Caco-2 (cell line): ENCODE measurements around the gene ING1. TPM values are rescaled to one million over a fixed set of nuclear protein-coding genes. Genes with fewer than 3 reads are reported as not detected.

Source experiments
- BruUV-seq: library from RNA; stranded (reverse); fragments of 400-500 nt; replicated peaks from 2 replicates; lab custom pipeline; 2021; lab: Mats Ljungman, UMichigan
- CTCF ChIA-PET: fragments of 300-600 bp; sonication (Branson Sonifier 250); formaldehyde crosslinking; loops from one replicate; lab custom pipeline; 2022; ENCODE audit warnings: antibody characterized with exemption; lab: Charles Lee
- POLR2A ChIA-PET: fragments of 300-600 bp; sonication (Branson Sonifier 250); formaldehyde crosslinking; loops from one replicate; lab custom pipeline; 2022; ENCODE audit warnings: antibody characterized with exemption; lab: Charles Lee
- DNase-seq, 2 experiments: peaks; one replicate each; pipeline versions ENCODE4 v3.0.0 to v3.0.0-alpha.2; 2020 to 2022
- H3K27me3 ChIP-seq: replicated peaks from 2 replicates; pipeline ENCODE4 v1.6.0; 2011; ENCODE audit warnings: low read length; ENCODE audit not compliant: control insufficient read depth, insufficient read depth
- H3K36me3 ChIP-seq: 2 replicates; pipeline ENCODE4 v1.5.1; 2011; ENCODE audit warnings: low read length; ENCODE audit not compliant: control insufficient read depth, insufficient read depth
- H3K4me1 ChIP-seq: fragments of 250-450 bp; sonication (Bioruptor Pico); 2 replicates; pipeline ENCODE4 v1.5.1; 2020; ENCODE audit warnings: mild to moderate bottlenecking
- H3K4me3 ChIP-seq: 2 replicates; pipeline ENCODE4 v1.5.1; 2011; ENCODE audit warnings: low read depth, mild to moderate bottlenecking, control low read depth, low read length
- H3K9me3 ChIP-seq: fragments of 250-450 bp; sonication (Bioruptor Pico); 2 replicates; pipeline ENCODE4 v1.5.1; 2020; ENCODE audit warnings: mild to moderate bottlenecking, moderate library complexity
- H3K27ac Mint-ChIP-seq: one replicate; pipeline ENCODE4 v1.8.0; 2022; ENCODE audit warnings: mixed read lengths; ENCODE audit not compliant: unreplicated experiment
- H3K27me3 Mint-ChIP-seq: one replicate; pipeline ENCODE4 v1.8.0; 2022; ENCODE audit warnings: mixed read lengths; ENCODE audit not compliant: insufficient read depth, unreplicated experiment
- H3K36me3 Mint-ChIP-seq: one replicate; pipeline ENCODE4 v1.8.0; 2022; ENCODE audit warnings: mild to moderate bottlenecking, mixed read lengths; ENCODE audit not compliant: insufficient read depth, unreplicated experiment
- H3K4me1 Mint-ChIP-seq: one replicate; pipeline ENCODE4 v1.8.0; 2022; ENCODE audit warnings: low read depth, mixed read lengths; ENCODE audit not compliant: unreplicated experiment
- H3K4me3 Mint-ChIP-seq: one replicate; pipeline ENCODE4 v1.8.0; 2022; ENCODE audit warnings: mild to moderate bottlenecking, moderate library complexity, mixed read lengths; ENCODE audit not compliant: unreplicated experiment
- H3K9me3 Mint-ChIP-seq: one replicate; pipeline ENCODE4 v1.8.0; 2022; ENCODE audit warnings: mixed read lengths; ENCODE audit not compliant: unreplicated experiment
- CTCF ChIP-seq, 2 experiments: fragments of 200-600 bp in 1 of 2; IDR thresholded peaks; 1 replicate in 1 of 2; 2 replicates in 1 of 2; pipeline versions ENCODE4 v1.5.1 to v1.8.0; 2011 to 2022; ENCODE audit warnings: antibody characterized with exemption in 1 of 2, control low read depth in 1 of 2, inconsistent platforms in 1 of 2, low read depth in 1 of 2, low read length in 1 of 2, mild to moderate bottlenecking in 1 of 2, moderate library complexity in 1 of 2; ENCODE audit not compliant: insufficient read depth in 1 of 2, severe bottlenecking in 1 of 2, unreplicated experiment in 1 of 2
- intact Hi-C: fragments of 100-400 bp; cut with micrococcal nuclease; formaldehyde crosslinking; loops from one replicate; pipeline ENCODE4 v1.10.0; 2022; ENCODE audit not compliant: unreplicated experiment
- total RNA-seq: library from RNA; stranded (reverse); gene quantifications from 2 replicates; pipeline ENCODE4 v1.2.3, GENCODE V29; 2022

Gene ING1
- total RNA-seq, 1 experiment from 2014 or later = 17.9 TPM

GRCh38 chr13:110737555-110737954 lies 24.1 kb downstream of the ING1 start:
- Histone ChIP-seq H3K36me3 (no peaks in the 10 kb centered on the region), H3K27me3 (no peaks in the 10 kb centered on the region), H3K9me3 (peaks cover 8% of the 10 kb centered on the region), H3K4me1 (no peaks in the 10 kb centered on the region), H3K4me3 (no peak overlapping the region)
- H3K27ac Mint-ChIP-seq = no peak overlapping the region
- no peaks in the 10 kb centered on the region for H3K27me3 Mint-ChIP-seq
- DNase-seq = no peak
- H3K4me3 Mint-ChIP-seq = no peak overlapping the region
- no TSS peak for BruUV-seq
- CTCF ChIA-PET = no interaction called here
- H3K36me3 Mint-ChIP-seq = no peaks in the 10 kb centered on the region
- no peak for TF ChIP-seq CTCF (IDR thresholded peaks at IDR 0.05; ENCODE audit: insufficient read depth in 1 of 2, low read depth in 1 of 2, low read length in 1 of 2, severe bottlenecking in 1 of 2, unreplicated experiment in 1 of 2)
- H3K4me1 Mint-ChIP-seq = no peaks in the 10 kb centered on the region
- intact Hi-C loops = no loop called here
- peaks cover 21% of the 10 kb centered on the region for H3K9me3 Mint-ChIP-seq
- POLR2A ChIA-PET = no interaction called here

- Mint-ChIP-seq H3K27me3 (no peaks in the 10 kb centered on the region), H3K4me3 (no peak overlapping the region), H3K9me3 (peaks cover 29% of the 10 kb centered on the region), H3K4me1 (peaks cover 6% of the 10 kb centered on the region), H3K27ac (no peak overlapping the region), H3K36me3 (no peaks in the 10 kb centered on the region)
- DNase-seq = no peak
- Histone ChIP-seq H3K4me3 (no peak overlapping the region), H3K27me3 (no peaks in the 10 kb centered on the region), H3K4me1 (0 out of 2 replicates have a peak, but pooled peaks cover 5% of the 10 kb centered on the region), H3K36me3 (no peaks in the 10 kb centered on the region), H3K9me3 (peaks cover 22% of the 10 kb centered on the region)
- intact Hi-C loops = no loop called here
- POLR2A ChIA-PET = no interaction called here
- BruUV-seq = no TSS peak
- TF ChIP-seq CTCF (IDR thresholded peaks at IDR 0.05; ENCODE audit: insufficient read depth in 1 of 2, low read depth in 1 of 2, low read length in 1 of 2, severe bottlenecking in 1 of 2, unreplicated experiment in 1 of 2) = no peak
- CTCF ChIA-PET = no interaction called here
These were observed 30.2 kb downstream of the ING1 start for GRCh38 chr13:110743687-110744086.

GRCh38 chr13:110746438-110746837 lies 32.9 kb downstream of the ING1 start:
- no peak for TF ChIP-seq CTCF (IDR thresholded peaks at IDR 0.05; ENCODE audit: insufficient read depth in 1 of 2, low read depth in 1 of 2, low read length in 1 of 2, severe bottlenecking in 1 of 2, unreplicated experiment in 1 of 2)
- no peak overlapping the region for H3K27ac Mint-ChIP-seq
- no peaks in the 10 kb centered on the region for H3K36me3 Mint-ChIP-seq
- Histone ChIP-seq H3K4me3 (no peak overlapping the region), H3K4me1 (0 out of 2 replicates have a peak, but pooled peaks cover 5% of the 10 kb centered on the region), H3K36me3 (no peaks in the 10 kb centered on the region), H3K9me3 (peaks cover 21% of the 10 kb centered on the region), H3K27me3 (no peaks in the 10 kb centered on the region)
- H3K4me1 Mint-ChIP-seq = peaks cover 6% of the 10 kb centered on the region
- DNase-seq = no peak
- H3K4me3 Mint-ChIP-seq = no peak overlapping the region
- POLR2A ChIA-PET = no interaction called here
- H3K27me3 Mint-ChIP-seq = no peaks in the 10 kb centered on the region
- H3K9me3 Mint-ChIP-seq = peaks cover 33% of the 10 kb centered on the region
- intact Hi-C loops = no loop called here
- CTCF ChIA-PET = no interaction called here
- no TSS peak for BruUV-seq
